IMR-90 (cell line): Measurements from ENCODE around the gene GCNT2. TPM values are rescaled to one million over a fixed set of nuclear protein-coding genes. Genes with fewer than 3 reads are reported as not detected.

Experiments
- ATAC-seq: fragments of 200-7000 bp; cut with Tn5 transposase; 2 replicates; pipeline ENCODE4 v1.9.1; 2020; ENCODE audit warnings: low read depth, mild to moderate bottlenecking, moderate library complexity
- BruUV-seq: library from RNA; stranded (reverse); fragments of 400-500 nt; replicated peaks from 2 replicates; lab custom pipeline; 2021; lab: Mats Ljungman, UMichigan
- CTCF ChIA-PET: fragments of 300-600 bp; formaldehyde crosslinking; extraction: SDS; loops from one replicate; lab custom pipeline; 2021; ENCODE audit warnings: antibody characterized with exemption; lab: Yijun Ruan, JAX
- POLR2A ChIA-PET: fragments of 300-600 bp; sonication (Branson Sonifier 250); formaldehyde crosslinking; loops from one replicate; lab custom pipeline; 2022; ENCODE audit warnings: antibody characterized with exemption; ENCODE audit not compliant: unreplicated experiment; lab: Charles Lee
- DNase-seq: peaks from one replicate; pipeline ENCODE4 v3.0.0; 2013
- H2AFZ ChIP-seq: replicated peaks from 2 replicates; pipeline ENCODE3; 2013; ENCODE audit warnings: low read length, mild to moderate bottlenecking; ENCODE audit not compliant: poor library complexity
- H2AK5ac ChIP-seq: 2 replicates; pipeline ENCODE4 v1.6.1; 2013; ENCODE audit warnings: low read depth, low read length, inconsistent platforms
- H2AK9ac ChIP-seq: replicated peaks from 2 replicates; pipeline ENCODE3; 2013; ENCODE audit warnings: mild to moderate bottlenecking, low read depth, low read length, moderate library complexity; ENCODE audit not compliant: poor library complexity
- H2BK120ac ChIP-seq: 2 replicates; pipeline ENCODE4 v1.6.1; 2013; ENCODE audit warnings: low read depth, low read length, inconsistent platforms
- H2BK15ac ChIP-seq: 3 replicates; pipeline ENCODE4 v1.6.1; 2013; ENCODE audit warnings: low read depth, low read length, inconsistent platforms
- H2BK20ac ChIP-seq: 2 replicates; pipeline ENCODE4 v1.6.1; 2013; ENCODE audit warnings: low read depth, mild to moderate bottlenecking, inconsistent platforms, low read length, moderate library complexity
- H2BK5ac ChIP-seq: 2 replicates; pipeline ENCODE4 v1.6.1; 2013; ENCODE audit warnings: mild to moderate bottlenecking, low read depth, low read length, inconsistent platforms; ENCODE audit not compliant: poor library complexity, severe bottlenecking
- H3K14ac ChIP-seq: replicated peaks from 2 replicates; pipeline ENCODE4 v1.6.1; 2013; ENCODE audit warnings: low read depth, low read length, inconsistent platforms
- H3K18ac ChIP-seq: 2 replicates; pipeline ENCODE4 v1.6.1; 2013; ENCODE audit warnings: low read depth, low read length, control low read depth
- H3K23ac ChIP-seq: 2 replicates; pipeline ENCODE4 v1.6.1; 2013; ENCODE audit warnings: low read depth, low read length, inconsistent platforms
- H3K27ac ChIP-seq: 2 replicates; pipeline ENCODE4 v1.5.1; 2013; ENCODE audit warnings: mild to moderate bottlenecking, control low read depth, low read length; ENCODE audit not compliant: insufficient read depth
- H3K27me3 ChIP-seq: 2 replicates; pipeline ENCODE4 v1.6.1; 2013; ENCODE audit warnings: low read length; ENCODE audit not compliant: control insufficient read depth, insufficient read depth
- H3K36me3 ChIP-seq: 2 replicates; pipeline ENCODE4 v1.6.1; 2013; ENCODE audit warnings: low read length, mixed read lengths; ENCODE audit not compliant: control insufficient read depth, insufficient read depth
- H3K4ac ChIP-seq: 2 replicates; pipeline ENCODE4 v1.6.1; 2013; ENCODE audit warnings: low read depth, low read length, inconsistent platforms
- H3K4me1 ChIP-seq: 2 replicates; pipeline ENCODE4 v1.6.1; 2013; ENCODE audit warnings: low read length, mixed read lengths; ENCODE audit not compliant: control insufficient read depth, insufficient read depth
- H3K4me2 ChIP-seq: 2 replicates; pipeline ENCODE4 v1.6.1; 2013; ENCODE audit warnings: low read depth, mild to moderate bottlenecking, control low read depth, low read length, moderate library complexity
- H3K4me3 ChIP-seq: 2 replicates; pipeline ENCODE4 v1.5.1; 2013; ENCODE audit warnings: low read depth, mild to moderate bottlenecking, control low read depth, low read length, moderate library complexity; ENCODE audit not compliant: insufficient read depth
- H3K56ac ChIP-seq: 2 replicates; pipeline ENCODE4 v1.6.1; 2013; ENCODE audit warnings: low read length, inconsistent platforms; ENCODE audit not compliant: insufficient read depth; ENCODE audit errors: extremely low read depth
- H3K79me1 ChIP-seq, 2 experiments: 2 replicates each; pipeline ENCODE4 v1.6.1; 2013; ENCODE audit warnings: low read length in 2 of 2, inconsistent platforms in 1 of 2, low read depth in 1 of 2
- H3K9ac ChIP-seq: 2 replicates; pipeline ENCODE4 v1.6.1; 2013; ENCODE audit warnings: low read depth, low read length, control low read depth
- H3K9me1 ChIP-seq: 2 replicates; pipeline ENCODE4 v1.6.1; 2013; ENCODE audit warnings: low read length, inconsistent platforms; ENCODE audit not compliant: insufficient read depth
- H3K9me3 ChIP-seq: 2 replicates; pipeline ENCODE4 v1.6.1; 2013; ENCODE audit warnings: low read length; ENCODE audit not compliant: control insufficient read depth, insufficient read depth
- H4K20me1 ChIP-seq: 2 replicates; pipeline ENCODE4 v1.6.1; 2013; ENCODE audit warnings: low read length, inconsistent platforms; ENCODE audit not compliant: insufficient read depth
- H4K5ac ChIP-seq: 2 replicates; pipeline ENCODE4 v1.6.1; 2013; ENCODE audit warnings: mild to moderate bottlenecking, low read depth, low read length, control low read depth
- H4K8ac ChIP-seq, 2 experiments: 2 replicates each; pipeline ENCODE4 v1.6.1; 2013; ENCODE audit warnings: low read depth in 2 of 2, low read length in 2 of 2, control low read depth in 1 of 2, inconsistent platforms in 1 of 2
- H4K91ac ChIP-seq: 2 replicates; pipeline ENCODE4 v1.6.1; 2013; ENCODE audit warnings: low read depth, low read length, inconsistent platforms; ENCODE audit not compliant: insufficient read depth
- BHLHE40 ChIP-seq: fragments of 150-350 bp; IDR thresholded peaks from 2 replicates; pipeline ENCODE4 v1.6.1; 2016; ENCODE audit warnings: mild to moderate bottlenecking, low read depth, low read length
- CEBPB ChIP-seq: IDR thresholded peaks from 2 replicates; pipeline ENCODE4 v1.6.1; 2012; ENCODE audit warnings: low read depth, low read length, improper control_type of control experiment
- CHD1 ChIP-seq: IDR thresholded peaks from 2 replicates; pipeline ENCODE4 v1.6.1; 2012; ENCODE audit warnings: low read depth, low read length, improper control_type of control experiment
- CTCF ChIP-seq: conservative IDR thresholded peaks from 2 replicates; pipeline ENCODE4 v1.5.1; 2012; ENCODE audit warnings: mild to moderate bottlenecking, low read depth, low read length, improper control_type of control experiment
- FOS ChIP-seq: fragments of 150-350 bp; IDR thresholded peaks from 2 replicates; pipeline ENCODE4 v1.6.1; 2016; ENCODE audit warnings: low read depth, low read length
- MAFK ChIP-seq: IDR thresholded peaks from 2 replicates; pipeline ENCODE4 v1.6.1; 2012; ENCODE audit warnings: low read depth, low read length, improper control_type of control experiment
- MAZ ChIP-seq: IDR thresholded peaks from 2 replicates; pipeline ENCODE4 v1.6.1; 2012; ENCODE audit warnings: low read depth, mild to moderate bottlenecking, low read length, improper control_type of control experiment, moderate library complexity, borderline replicate concordance
- MXI1 ChIP-seq: IDR thresholded peaks from 2 replicates; pipeline ENCODE4 v1.6.1; 2012; ENCODE audit warnings: low read depth, mild to moderate bottlenecking, low read length, moderate library complexity, borderline replicate concordance
- NFE2L2 ChIP-seq: fragments of 150-350 bp; IDR thresholded peaks from 2 replicates; pipeline ENCODE4 v1.6.1; 2016; ENCODE audit warnings: low read depth, mild to moderate bottlenecking, low read length
- POLR2A ChIP-seq: IDR thresholded peaks from 2 replicates; pipeline ENCODE4 v1.6.1; 2012; ENCODE audit warnings: mild to moderate bottlenecking, low read depth, low read length
- RAD21 ChIP-seq: IDR thresholded peaks from 2 replicates; pipeline ENCODE4 v1.6.1; 2012; ENCODE audit warnings: low read length, improper control_type of control experiment
- RCOR1 ChIP-seq: IDR thresholded peaks from 2 replicates; pipeline ENCODE4 v1.6.1; 2012; ENCODE audit warnings: mild to moderate bottlenecking, low read length, improper control_type of control experiment; ENCODE audit not compliant: insufficient replicate concordance
- RFX5 ChIP-seq: IDR thresholded peaks from 2 replicates; pipeline ENCODE4 v1.8.0; 2012; ENCODE audit warnings: low read depth, mild to moderate bottlenecking, low read length, moderate library complexity
- SMC3 ChIP-seq: fragments of 150-350 bp; IDR thresholded peaks from 2 replicates; pipeline ENCODE4 v1.6.1; 2016; ENCODE audit warnings: low read depth, mild to moderate bottlenecking, antibody characterized with exemption, low read length, moderate library complexity
- USF2 ChIP-seq: fragments of 150-350 bp; IDR thresholded peaks from 2 replicates; pipeline ENCODE4 v1.6.1; 2017; ENCODE audit warnings: mild to moderate bottlenecking, antibody characterized with exemption, low read length, low read depth
- WGBS, 2 experiments: methylation state at CpG; one replicate each; pipeline versions ENCODE4 v1.1.5 to v1.1.7; 2013; ENCODE audit warnings: missing lambda C conversion rate in 2 of 2; ENCODE audit not compliant: insufficient read length in 1 of 2; ENCODE audit errors: extremely low coverage in 2 of 2; 5-methylcytosine and 5-hydroxymethylcytosine counted together
- dilution Hi-C: fragments of 300-500 bp; cut with HindIII; formaldehyde crosslinking; loops from one replicate; pipeline ENCODE4 v1.14.3; 2018; ENCODE audit warnings: low sequenced_read_pairs; ENCODE audit not compliant: unreplicated experiment
- in situ Hi-C: fragments of 300-500 bp; cut with MboI; formaldehyde crosslinking; loops from 3 replicates; pipeline ENCODE4 v1.14.3; 2019; ENCODE audit warnings: low sequenced_read_pairs, inconsistent platforms, mixed read lengths
- intact Hi-C: fragments of 100-400 bp; cut with micrococcal nuclease; formaldehyde crosslinking; loops from 2 replicates; pipeline ENCODE4 v1.10.0; 2022
- polyA plus RNA-seq, 3 experiments: library from polyadenylated mRNA; depleted of rRNA; stranded (reverse); fragments of >200 nt; gene quantifications; 2 replicates each; pipeline ENCODE4 v1.2.3, GENCODE V29; 2012; ENCODE audit warnings: low replicate concordance in 1 of 3
- total RNA-seq: library from RNA; depleted of rRNA; stranded (reverse); fragments of >200 nt; gene quantifications from 2 replicates; pipeline ENCODE4 v1.2.3, GENCODE V29; 2012
- TF ChIP-seq, protein P1 (sequence below): fragments of 150-350 bp; IDR thresholded peaks from 2 replicates; pipeline ENCODE4 v1.6.1; 2016; ENCODE audit warnings: low read depth, mild to moderate bottlenecking, low read length, moderate library complexity, borderline replicate concordance

Gene GCNT2
- total and polyA plus RNA-seq, 2 of the 4 experiments (the other 2 are of a cell fraction), result 0.34 to 0.90 TPM

DNA sequence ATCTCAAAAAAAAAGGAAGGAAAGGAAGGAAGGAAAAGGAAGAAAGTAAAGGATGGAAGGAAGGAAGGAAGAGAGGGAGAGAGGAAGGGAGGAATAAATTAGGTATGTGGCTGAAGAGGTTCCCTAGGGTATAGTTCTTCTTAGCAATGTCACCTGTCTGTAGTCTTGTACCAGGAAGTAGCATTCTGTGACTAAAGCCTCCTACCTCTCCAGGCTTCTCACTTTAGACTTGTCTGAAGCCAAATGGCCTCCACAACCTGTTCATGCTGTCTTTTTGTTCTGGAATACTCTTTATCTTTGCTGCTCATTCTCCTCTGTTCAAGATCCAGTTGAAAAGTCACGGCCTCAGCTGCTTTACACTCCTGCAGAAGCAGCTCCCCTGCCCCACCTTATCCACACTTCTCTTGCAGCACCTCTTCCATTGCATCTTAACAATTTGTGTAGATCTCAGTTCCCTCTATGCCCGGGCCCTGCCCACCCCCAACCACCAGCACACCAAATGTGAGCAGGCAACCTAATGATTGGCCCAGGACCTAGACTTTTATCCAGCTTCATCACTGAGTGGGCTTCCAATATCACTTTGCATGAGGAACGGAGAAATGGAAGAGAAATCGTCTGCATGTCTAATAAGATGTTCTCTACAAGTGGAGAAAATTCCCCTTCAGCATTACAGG lies 19.1 kb downstream of the GCNT2 start:
- CTCF ChIA-PET, result no interaction called here
- H2BK15ac ChIP-seq, result no peak overlapping the region
- no TSS peak for BruUV-seq

More for the DNA sequence above, 19.1 kb downstream of the GCNT2 start:
- no peak overlapping the region for H3K4me2 ChIP-seq
- H3K4me3 ChIP-seq, result no peak overlapping the region
- no peak overlapping the region for H3K4ac ChIP-seq
- in situ Hi-C loops, result no loop called here
- H3K4me1 ChIP-seq, result no peaks in the 10 kb centered on the region
- WGBS, 2 experiments, result 40% methylated on average over 1 of the region's 4 CpGs; no CpG with 5 or more reads in 1 of the 2 experiments
- ATAC-seq (no peak), DNase-seq (no peak)
- H3K36me3 ChIP-seq, result no peaks in the 10 kb centered on the region
- H2AK5ac ChIP-seq, result no peak overlapping the region
- no peak overlapping the region for H2BK120ac ChIP-seq
- intact Hi-C loops, result no loop called here
- no peaks in the 10 kb centered on the region for H3K79me1 ChIP-seq
- no peaks in the 10 kb centered on the region for H3K27me3 ChIP-seq
- H3K9me3 ChIP-seq, result peaks cover 2% of the 10 kb centered on the region; the same call in 1 of the 2 replicates
- no peak overlapping the region for H3K14ac ChIP-seq
- no peak overlapping the region for H4K8ac ChIP-seq
- H3K9ac ChIP-seq, result no peak overlapping the region
- H2BK5ac ChIP-seq, result no peak overlapping the region
- no peak overlapping the region for H2BK20ac ChIP-seq
- POLR2A ChIA-PET, result no interaction called here
- no peaks in the 10 kb centered on the region for H4K20me1 ChIP-seq
- no peaks in the 10 kb centered on the region for H3K9me1 ChIP-seq
- dilution Hi-C loops, result no loop called here
- H2AFZ ChIP-seq, result no peak overlapping the region
- H4K91ac ChIP-seq, result no peak overlapping the region
- H4K5ac ChIP-seq, result no peak overlapping the region
- no peak overlapping the region for H2AK9ac ChIP-seq
- H3K56ac ChIP-seq, result no peak overlapping the region
- H3K23ac ChIP-seq, result no peak overlapping the region
- TF ChIP-seq RCOR1 (no peak), USF2 (no peak), CEBPB (no peak), RAD21 (no peak), CHD1 (no peak), MAFK (no peak), BHLHE40 (no peak), MXI1 (no peak), CTCF (no peak), FOS (no peak), NFE2L2 (no peak), POLR2A (no peak), SMC3 (no peak), MAZ (no peak), RFX5 (no peak)
- TF ChIP-seq, protein P1, sequence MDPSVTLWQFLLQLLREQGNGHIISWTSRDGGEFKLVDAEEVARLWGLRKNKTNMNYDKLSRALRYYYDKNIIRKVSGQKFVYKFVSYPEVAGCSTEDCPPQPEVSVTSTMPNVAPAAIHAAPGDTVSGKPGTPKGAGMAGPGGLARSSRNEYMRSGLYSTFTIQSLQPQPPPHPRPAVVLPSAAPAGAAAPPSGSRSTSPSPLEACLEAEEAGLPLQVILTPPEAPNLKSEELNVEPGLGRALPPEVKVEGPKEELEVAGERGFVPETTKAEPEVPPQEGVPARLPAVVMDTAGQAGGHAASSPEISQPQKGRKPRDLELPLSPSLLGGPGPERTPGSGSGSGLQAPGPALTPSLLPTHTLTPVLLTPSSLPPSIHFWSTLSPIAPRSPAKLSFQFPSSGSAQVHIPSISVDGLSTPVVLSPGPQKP, result no peak
- no peak overlapping the region for H3K18ac ChIP-seq
- no peak overlapping the region for H3K27ac ChIP-seq
